Adipocyte (in vitro differentiated cells): ENCODE data around the gene NCAPG.

Source experiments
- DNase-seq: peaks from one replicate; pipeline ENCODE4 v3.0.0-alpha.2; 2015; ENCODE audit warnings: low read depth
- H3K27me3 ChIP-seq: replicated peaks from 2 replicates; pipeline ENCODE4 v1.7.0; 2013; ENCODE audit warnings: mild to moderate bottlenecking, low read length, moderate library complexity; ENCODE audit not compliant: control insufficient read depth, insufficient read depth
- H3K36me3 ChIP-seq: 2 replicates; pipeline ENCODE4 v1.7.0; 2013; ENCODE audit warnings: low read length, mild to moderate bottlenecking, moderate library complexity; ENCODE audit not compliant: control insufficient read depth, insufficient read depth, severe bottlenecking
- H3K4me1 ChIP-seq: 2 replicates; pipeline ENCODE4 v1.7.0; 2013; ENCODE audit warnings: mild to moderate bottlenecking, low read length, moderate library complexity; ENCODE audit not compliant: control insufficient read depth, insufficient read depth
- H3K4me3 ChIP-seq: 2 replicates; pipeline ENCODE4 v1.7.0; 2013; ENCODE audit warnings: mild to moderate bottlenecking, low read length, moderate library complexity
- H3K9ac ChIP-seq: 2 replicates; pipeline ENCODE4 v1.7.0; 2013; ENCODE audit warnings: mild to moderate bottlenecking, low read length, moderate library complexity
- H3K9me3 ChIP-seq: 2 replicates; pipeline ENCODE4 v1.7.0; 2013; ENCODE audit warnings: mild to moderate bottlenecking, low read length, moderate library complexity; ENCODE audit not compliant: control insufficient read depth

Gene NCAPG, protein sequence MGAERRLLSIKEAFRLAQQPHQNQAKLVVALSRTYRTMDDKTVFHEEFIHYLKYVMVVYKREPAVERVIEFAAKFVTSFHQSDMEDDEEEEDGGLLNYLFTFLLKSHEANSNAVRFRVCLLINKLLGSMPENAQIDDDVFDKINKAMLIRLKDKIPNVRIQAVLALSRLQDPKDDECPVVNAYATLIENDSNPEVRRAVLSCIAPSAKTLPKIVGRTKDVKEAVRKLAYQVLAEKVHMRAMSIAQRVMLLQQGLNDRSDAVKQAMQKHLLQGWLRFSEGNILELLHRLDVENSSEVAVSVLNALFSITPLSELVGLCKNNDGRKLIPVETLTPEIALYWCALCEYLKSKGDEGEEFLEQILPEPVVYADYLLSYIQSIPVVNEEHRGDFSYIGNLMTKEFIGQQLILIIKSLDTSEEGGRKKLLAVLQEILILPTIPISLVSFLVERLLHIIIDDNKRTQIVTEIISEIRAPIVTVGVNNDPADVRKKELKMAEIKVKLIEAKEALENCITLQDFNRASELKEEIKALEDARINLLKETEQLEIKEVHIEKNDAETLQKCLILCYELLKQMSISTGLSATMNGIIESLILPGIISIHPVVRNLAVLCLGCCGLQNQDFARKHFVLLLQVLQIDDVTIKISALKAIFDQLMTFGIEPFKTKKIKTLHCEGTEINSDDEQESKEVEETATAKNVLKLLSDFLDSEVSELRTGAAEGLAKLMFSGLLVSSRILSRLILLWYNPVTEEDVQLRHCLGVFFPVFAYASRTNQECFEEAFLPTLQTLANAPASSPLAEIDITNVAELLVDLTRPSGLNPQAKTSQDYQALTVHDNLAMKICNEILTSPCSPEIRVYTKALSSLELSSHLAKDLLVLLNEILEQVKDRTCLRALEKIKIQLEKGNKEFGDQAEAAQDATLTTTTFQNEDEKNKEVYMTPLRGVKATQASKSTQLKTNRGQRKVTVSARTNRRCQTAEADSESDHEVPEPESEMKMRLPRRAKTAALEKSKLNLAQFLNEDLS

GRCh38 chr4:17810260-17811077 is at the start of gene NCAPG, which contains the start of gene DCAF16:
Gene NCAPG (plus strand): TSS chr4:17810979. CDS start chr4:17811078, 99 bp downstream.
Gene DCAF16 (minus strand): TSS chr4:17810757. CDS start chr4:17804141, 6,616 bp downstream.
- H3K9ac ChIP-seq = peak within 1 kb of the TSS; percentile 95
- H3K4me3 ChIP-seq = peak within 1 kb of the TSS; percentile 100
- no peaks in the 10 kb centered on the region for H3K27me3 ChIP-seq
- DNase-seq = peak; percentile 100
- H3K36me3 ChIP-seq = no peaks in the 10 kb centered on the region
- no peaks in the 10 kb centered on the region for H3K9me3 ChIP-seq
- peaks cover 46% of the 10 kb centered on the region for H3K4me1 ChIP-seq

- DNase-seq = no peak
- no peak overlapping the region for H3K9ac ChIP-seq
- H3K4me1 ChIP-seq = no peaks in the 10 kb centered on the region
- no peak overlapping the region for H3K4me3 ChIP-seq
- no peaks in the 10 kb centered on the region for H3K9me3 ChIP-seq
- H3K36me3 ChIP-seq = no peaks in the 10 kb centered on the region
- H3K27me3 ChIP-seq = peaks cover 13% of the 10 kb centered on the region
Measured at GRCh38 chr4:17761062-17761461, 49.7 kb upstream of the NCAPG start.

- DNase-seq = no peak
Measured at GRCh38 chr4:17762726-17763125, 48.1 kb upstream of the NCAPG start.

GRCh38 chr4:17763416-17763815 is 47.4 kb upstream of the NCAPG start:
- DNase-seq = no peak
- Histone ChIP-seq H3K4me1 (no peaks in the 10 kb centered on the region), H3K9me3 (no peaks in the 10 kb centered on the region), H3K4me3 (no peak overlapping the region), H3K27me3 (peaks cover 4% of the 10 kb centered on the region), H3K36me3 (no peaks in the 10 kb centered on the region), H3K9ac (no peak overlapping the region)

More at GRCh38 chr4:17762726-17763125, 48.1 kb upstream of the NCAPG start:
- Histone ChIP-seq H3K4me3 (no peak overlapping the region), H3K4me1 (no peaks in the 10 kb centered on the region), H3K9ac (no peak overlapping the region), H3K36me3 (no peaks in the 10 kb centered on the region), H3K9me3 (no peaks in the 10 kb centered on the region), H3K27me3 (peaks cover 9% of the 10 kb centered on the region)

DNA sequence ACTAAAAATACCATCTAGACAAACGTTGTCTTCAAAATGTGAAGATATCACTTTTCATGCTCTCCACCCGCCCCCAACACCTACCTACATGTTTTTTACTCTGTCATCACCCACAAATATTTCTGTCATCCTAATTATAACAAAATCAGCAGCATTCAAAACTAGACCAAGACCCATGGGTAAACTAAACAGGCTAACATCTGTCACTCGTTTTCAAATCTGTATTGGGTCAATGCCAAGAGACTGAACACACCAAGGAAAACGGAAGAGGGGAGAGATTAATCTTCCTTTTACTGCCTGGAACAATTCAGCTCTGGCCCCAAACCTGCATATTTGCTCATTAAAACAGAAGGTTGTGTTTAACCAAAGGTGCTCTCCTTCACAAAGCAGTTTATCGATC is 46.8 kb upstream of the NCAPG start:
- no peak for DNase-seq
- Histone ChIP-seq H3K36me3 (no peaks in the 10 kb centered on the region), H3K9me3 (no peaks in the 10 kb centered on the region), H3K9ac (no peak overlapping the region), H3K27me3 (no peaks in the 10 kb centered on the region), H3K4me3 (no peak overlapping the region), H3K4me1 (no peaks in the 10 kb centered on the region)

DNA sequence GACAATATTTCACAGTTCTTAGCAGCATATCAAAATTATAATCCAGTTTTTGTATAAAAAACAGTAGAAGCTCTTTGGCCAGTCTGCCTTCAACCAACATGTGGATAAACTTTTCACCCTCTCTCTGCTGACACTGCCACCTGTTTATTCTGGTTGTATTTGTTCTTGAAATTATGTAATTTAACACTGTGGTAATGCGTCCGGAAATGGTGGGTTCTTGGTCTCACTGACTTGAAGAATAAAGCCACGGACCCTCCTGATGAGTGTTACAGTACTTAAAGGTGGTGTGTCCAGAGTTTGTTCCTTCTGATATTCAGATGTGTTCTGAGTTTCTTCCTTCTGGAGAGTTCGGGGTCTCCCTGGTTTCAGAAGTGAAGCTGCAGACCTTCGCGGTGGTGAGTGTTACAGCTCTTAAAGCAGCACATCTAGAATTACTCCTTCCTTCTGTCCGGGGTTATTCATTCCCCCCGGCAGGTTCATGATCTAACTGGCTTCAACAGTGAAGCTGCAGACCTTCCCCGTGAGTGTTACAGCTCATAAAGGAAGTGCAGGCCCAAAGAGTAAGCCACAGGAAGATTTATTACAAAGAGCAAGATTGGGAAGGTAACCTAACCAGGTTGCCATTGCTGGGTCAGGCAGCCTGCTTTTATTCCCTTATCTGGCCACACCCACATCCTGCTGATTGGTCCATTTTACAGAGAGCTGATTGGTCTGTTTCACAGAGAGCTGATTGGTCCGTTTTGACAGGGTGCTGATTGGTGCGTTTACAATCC is 45.1 kb upstream of the NCAPG start:
- Histone ChIP-seq H3K9me3 (no peaks in the 10 kb centered on the region), H3K9ac (no peak overlapping the region), H3K36me3 (no peaks in the 10 kb centered on the region), H3K4me3 (no peak overlapping the region), H3K4me1 (no peaks in the 10 kb centered on the region), H3K27me3 (no peaks in the 10 kb centered on the region)
- no peak for DNase-seq

DNA sequence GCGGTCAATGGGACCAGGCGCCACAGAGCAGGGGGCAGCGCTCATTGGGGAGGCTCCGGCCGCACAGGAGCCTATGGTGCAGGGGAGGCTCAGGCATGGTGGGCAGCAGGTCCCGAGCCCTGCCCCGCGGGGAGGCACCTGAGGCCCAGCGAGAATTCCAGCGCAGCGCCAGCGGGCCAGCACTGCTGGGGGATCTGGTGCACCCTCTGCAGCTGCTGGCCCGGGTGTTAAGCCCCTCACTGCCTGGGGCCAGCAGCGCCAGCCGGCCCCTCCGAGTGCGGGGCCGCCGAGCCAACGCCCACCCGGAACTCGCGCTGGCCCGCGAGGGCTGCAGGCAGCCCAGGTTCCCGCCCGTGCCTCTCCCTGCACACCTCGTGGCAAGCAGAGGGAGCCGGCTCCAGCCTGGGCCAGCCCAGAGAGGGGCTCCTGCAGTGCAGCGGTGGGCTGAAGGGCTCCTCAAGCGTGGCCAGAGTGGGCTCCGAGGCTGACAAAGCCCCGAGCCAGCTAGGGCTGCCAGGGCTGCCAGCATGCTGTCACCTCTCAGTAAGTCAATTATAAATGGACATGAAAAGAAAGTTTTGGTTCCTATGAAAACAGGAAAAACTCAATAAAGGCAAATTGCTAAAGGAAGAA is 43.8 kb upstream of the NCAPG start:
- no peak overlapping the region for H3K9ac ChIP-seq
- no peaks in the 10 kb centered on the region for H3K27me3 ChIP-seq
- H3K9me3 ChIP-seq = no peaks in the 10 kb centered on the region
- H3K36me3 ChIP-seq = no peaks in the 10 kb centered on the region
- no peak for DNase-seq
- H3K4me1 ChIP-seq = no peaks in the 10 kb centered on the region
- no peak overlapping the region for H3K4me3 ChIP-seq

DNA sequence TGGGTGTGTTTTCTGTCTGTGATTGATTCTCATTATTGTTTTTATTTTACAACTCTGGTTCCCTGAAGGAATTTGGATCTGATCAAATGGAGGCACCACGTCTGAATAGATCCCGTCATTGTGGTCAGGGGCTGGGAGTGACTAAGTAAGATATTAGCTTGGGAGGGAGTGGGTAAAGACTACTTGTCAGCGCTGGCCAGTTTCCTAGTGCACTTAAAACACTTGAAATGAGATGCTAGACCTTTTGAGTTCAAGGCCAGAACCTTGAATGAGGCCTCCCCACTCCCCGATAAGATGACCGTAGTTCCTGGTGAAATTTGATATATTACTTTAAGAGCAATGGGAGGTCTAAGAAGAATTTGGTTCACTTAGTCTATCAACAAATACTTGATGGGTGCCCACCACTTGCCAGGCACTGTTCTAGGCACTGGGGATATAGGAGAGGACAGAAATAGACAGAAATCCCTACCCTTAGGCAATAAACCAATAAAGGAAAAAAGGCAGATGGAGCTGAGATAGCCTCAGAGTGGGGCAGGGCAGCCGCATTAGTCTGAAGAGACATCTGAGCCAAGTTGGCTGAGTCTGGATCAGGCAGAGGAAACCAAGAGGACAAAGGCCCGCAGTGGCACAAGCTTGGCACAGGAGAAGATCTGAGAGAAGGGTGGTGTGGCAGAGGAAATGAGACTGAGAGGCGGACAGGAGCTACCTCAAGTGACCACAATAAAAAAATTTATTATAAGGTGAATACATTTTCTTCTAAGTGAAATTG is 41.2 kb upstream of the NCAPG start:
- Histone ChIP-seq H3K4me3 (no peak overlapping the region), H3K9ac (no peak overlapping the region), H3K36me3 (no peaks in the 10 kb centered on the region), H3K27me3 (peaks cover 3% of the 10 kb centered on the region), H3K9me3 (no peaks in the 10 kb centered on the region), H3K4me1 (no peaks in the 10 kb centered on the region)
- no peak for DNase-seq

DNA sequence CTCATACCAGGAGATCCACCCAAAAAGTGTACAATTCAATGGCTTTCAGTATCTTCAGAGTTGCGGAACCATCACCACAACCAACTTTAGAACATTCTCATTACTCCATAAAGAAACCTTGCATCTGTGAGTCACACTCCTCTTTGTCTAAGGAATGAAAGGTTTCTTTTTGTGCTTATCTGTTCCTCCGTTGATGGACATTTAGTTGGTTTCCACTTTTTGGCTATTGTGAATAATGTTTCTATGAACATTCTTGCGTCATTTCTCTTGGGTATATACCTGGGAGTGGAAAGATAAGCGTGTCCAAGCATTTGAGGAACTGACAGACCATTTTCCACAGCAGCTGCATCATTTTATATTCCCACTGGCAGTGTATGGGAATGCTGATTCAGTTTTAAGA is 39.9 kb upstream of the NCAPG start:
- H3K27me3 ChIP-seq = peaks cover 4% of the 10 kb centered on the region
- H3K36me3 ChIP-seq = no peaks in the 10 kb centered on the region
- no peaks in the 10 kb centered on the region for H3K9me3 ChIP-seq
- no peak overlapping the region for H3K9ac ChIP-seq
- no peak for DNase-seq
- H3K4me1 ChIP-seq = no peaks in the 10 kb centered on the region
- no peak overlapping the region for H3K4me3 ChIP-seq
